Liver (tissue), 3 donors: Measurements from ENCODE around the gene BMP8A.

Experiments used
- FOXA1 ChIP-seq: IDR thresholded peaks from 2 replicates; pipeline ENCODE4 v1.6.1; 2016; ENCODE audit warnings: antibody characterized with exemption
- GABPA ChIP-seq, 2 donors: IDR thresholded peaks in 1 of 2; conservative IDR thresholded peaks in 1 of 2; 2 replicates each; pipeline ENCODE4 v1.6.1; 2016; ENCODE audit warnings: antibody characterized with exemption in 2 of 2, mild to moderate bottlenecking in 1 of 2, moderate library complexity in 1 of 2
- HNF4G ChIP-seq: IDR thresholded peaks from 2 replicates; pipeline ENCODE4 v1.6.1; 2016; ENCODE audit warnings: antibody characterized with exemption
- JUND ChIP-seq, 2 donors: IDR thresholded peaks; 2 replicates each; pipeline ENCODE4 v1.6.1; 2016; ENCODE audit warnings: antibody characterized with exemption in 2 of 2
- MAX ChIP-seq: IDR thresholded peaks from 2 replicates; pipeline ENCODE4 v1.6.1; 2016; ENCODE audit warnings: antibody characterized with exemption
- NR2F2 ChIP-seq: IDR thresholded peaks from 2 replicates; pipeline ENCODE4 v1.6.1; 2016; ENCODE audit warnings: antibody characterized with exemption
- RAD21 ChIP-seq, 2 donors: IDR thresholded peaks; 2 replicates each; pipeline ENCODE4 v1.6.1; 2016; ENCODE audit warnings: antibody characterized with exemption in 2 of 2, mild to moderate bottlenecking in 2 of 2
- SP1 ChIP-seq: IDR thresholded peaks from 2 replicates; pipeline ENCODE4 v1.6.1; 2018; ENCODE audit warnings: antibody characterized with exemption, mild to moderate bottlenecking
- TAF1 ChIP-seq: conservative IDR thresholded peaks from 2 replicates; pipeline ENCODE4 v1.6.1; 2016; ENCODE audit warnings: antibody characterized with exemption, mild to moderate bottlenecking
- YY1 ChIP-seq: IDR thresholded peaks from 2 replicates; pipeline ENCODE4 v1.6.1; 2016; ENCODE audit warnings: antibody characterized with exemption, mild to moderate bottlenecking
- ZBTB33 ChIP-seq: IDR thresholded peaks from 2 replicates; pipeline ENCODE4 v1.6.1; 2016; ENCODE audit warnings: antibody characterized with exemption
- TF ChIP-seq, protein P1 (sequence below): fragments of 150-350 bp; IDR thresholded peaks from 2 replicates; pipeline ENCODE4 v1.5.1; 2017; ENCODE audit warnings: improper control_type of control experiment, low read depth, low read length; ENCODE audit not compliant: missing input control
- TF ChIP-seq, protein P2 (sequence below): IDR thresholded peaks from 2 replicates; pipeline ENCODE4 v1.6.1; 2016; ENCODE audit warnings: antibody characterized with exemption
- donor health status: healthy.
- donor health status: healthy.

DNA sequence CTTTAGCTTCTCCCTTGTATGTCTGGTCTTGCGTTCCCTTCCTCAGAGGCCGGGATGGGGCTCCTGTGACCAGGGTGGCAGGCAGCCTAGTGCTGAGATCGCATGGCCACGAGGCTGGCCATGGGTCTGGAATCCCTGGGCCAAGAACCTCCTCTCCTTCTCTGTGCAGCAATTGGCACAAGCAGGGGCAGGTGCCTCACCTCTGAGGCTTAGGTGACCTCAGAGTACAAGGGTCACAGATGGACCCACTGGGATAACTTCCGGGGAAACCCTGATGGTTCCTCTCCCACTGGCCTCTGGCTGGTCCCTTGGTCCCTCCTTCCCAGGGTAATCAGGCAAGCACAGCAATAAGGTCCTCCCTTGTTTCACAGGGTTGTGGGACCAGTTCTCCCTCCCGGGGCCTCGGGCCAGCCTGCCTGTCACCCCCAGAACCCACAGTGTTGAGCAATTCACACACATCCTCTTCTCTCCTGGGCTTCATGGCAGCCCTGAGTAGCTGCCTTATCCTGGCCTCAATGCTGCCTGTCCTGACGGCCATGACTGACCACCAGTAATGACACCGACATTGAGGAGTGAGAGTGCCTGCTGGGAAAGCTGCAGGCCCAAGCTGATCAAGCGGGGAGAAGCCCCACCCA lies 38.6 kb downstream of the BMP8A start:
- TF ChIP-seq ZBTB33 (no peak), YY1 (no peak), RAD21 (IDR thresholded peaks at IDR 0.05) (no peak), MAX (no peak), FOXA1 (no peak), JUND (IDR thresholded peaks at IDR 0.05) (no peak), SP1 (no peak), HNF4G (no peak), GABPA (IDR thresholded peaks at IDR 0.05 in 1 of 2, conservative IDR thresholded peaks at IDR 0.05 in 1 of 2) (no peak), TAF1 (no peak), NR2F2 (no peak)
- TF ChIP-seq, protein P1, sequence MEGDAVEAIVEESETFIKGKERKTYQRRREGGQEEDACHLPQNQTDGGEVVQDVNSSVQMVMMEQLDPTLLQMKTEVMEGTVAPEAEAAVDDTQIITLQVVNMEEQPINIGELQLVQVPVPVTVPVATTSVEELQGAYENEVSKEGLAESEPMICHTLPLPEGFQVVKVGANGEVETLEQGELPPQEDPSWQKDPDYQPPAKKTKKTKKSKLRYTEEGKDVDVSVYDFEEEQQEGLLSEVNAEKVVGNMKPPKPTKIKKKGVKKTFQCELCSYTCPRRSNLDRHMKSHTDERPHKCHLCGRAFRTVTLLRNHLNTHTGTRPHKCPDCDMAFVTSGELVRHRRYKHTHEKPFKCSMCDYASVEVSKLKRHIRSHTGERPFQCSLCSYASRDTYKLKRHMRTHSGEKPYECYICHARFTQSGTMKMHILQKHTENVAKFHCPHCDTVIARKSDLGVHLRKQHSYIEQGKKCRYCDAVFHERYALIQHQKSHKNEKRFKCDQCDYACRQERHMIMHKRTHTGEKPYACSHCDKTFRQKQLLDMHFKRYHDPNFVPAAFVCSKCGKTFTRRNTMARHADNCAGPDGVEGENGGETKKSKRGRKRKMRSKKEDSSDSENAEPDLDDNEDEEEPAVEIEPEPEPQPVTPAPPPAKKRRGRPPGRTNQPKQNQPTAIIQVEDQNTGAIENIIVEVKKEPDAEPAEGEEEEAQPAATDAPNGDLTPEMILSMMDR: no peak
- TF ChIP-seq, protein P2, sequence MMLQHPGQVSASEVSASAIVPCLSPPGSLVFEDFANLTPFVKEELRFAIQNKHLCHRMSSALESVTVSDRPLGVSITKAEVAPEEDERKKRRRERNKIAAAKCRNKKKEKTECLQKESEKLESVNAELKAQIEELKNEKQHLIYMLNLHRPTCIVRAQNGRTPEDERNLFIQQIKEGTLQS: no peak
